ENCODE measurements around the gene GINS3.
"Not testable (repeated sequence)": the region's sequence is repeated elsewhere in the genome, so short reads cannot be mapped to it uniquely, and the experiment has no call there.

GRCh38 chr16:58396897-58397296 lies 4.6 kb downstream of the GINS3 start:
- TF ChIP-seq CTCF, POLR2AphosphoS5, POLR2A, EP300 (IDR thresholded peaks at IDR 0.05): not testable (repeated sequence)

Measured in upper lobe of left lung (tissue), 4 donors.